NCI-H128 (cell line): ENCODE measurements around the gene COL4A3.

Source experiments
- DNase-seq: peaks from one replicate; lab custom pipeline; 2025; ENCODE audit not compliant: unreplicated experiment; lab: John Stamatoyannopoulos, UW

COL4A3 gene

DNA sequence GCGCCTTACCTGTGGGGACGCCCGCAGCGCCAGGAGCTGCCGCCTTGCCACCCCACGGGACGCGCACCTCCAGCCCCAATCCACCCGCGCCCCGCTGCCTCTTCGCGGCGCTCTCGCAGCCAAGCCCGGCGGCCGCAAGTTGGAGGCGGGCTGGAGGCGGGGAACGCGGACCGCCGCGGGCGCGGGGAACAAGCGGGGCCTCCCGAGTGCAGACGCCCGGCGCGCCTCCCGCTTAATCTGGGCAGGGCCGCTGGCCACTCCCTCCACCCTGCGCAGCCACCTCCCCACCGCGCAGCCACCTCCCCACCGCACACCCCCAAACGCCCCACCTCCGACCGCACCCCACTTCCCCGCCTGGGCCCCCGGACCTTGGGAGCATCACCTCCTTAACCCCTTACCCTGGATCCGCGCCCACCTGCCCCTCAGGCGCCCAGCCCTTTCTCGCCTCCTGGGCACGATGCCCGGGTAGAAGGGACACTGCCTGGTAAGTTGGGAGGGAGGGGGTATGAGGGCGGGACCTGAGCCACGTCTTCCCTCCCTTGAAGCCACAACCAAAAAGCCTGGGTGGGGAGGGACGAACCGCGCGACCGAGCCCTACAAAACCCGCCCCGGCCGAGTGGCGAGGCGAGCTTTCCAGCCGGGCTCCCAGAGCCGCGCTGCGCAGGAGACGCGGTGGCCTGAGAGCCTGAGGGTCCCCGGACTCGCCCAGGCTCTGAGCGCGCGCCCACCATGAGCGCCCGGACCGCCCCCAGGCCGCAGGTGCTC lies at the start of gene COL4A3, which contains the start of gene COL4A4:
TSS of gene COL4A3 (plus strand) at position 627 of the 765 bp plus-strand sequence. CDS start at position 730, 103 bp downstream.
TSS of gene COL4A4 (minus strand) at position 208 of the 765 bp plus-strand sequence. CDS start 16,722 bp downstream, outside the sequence.
- no peak for DNase-seq

DNA sequence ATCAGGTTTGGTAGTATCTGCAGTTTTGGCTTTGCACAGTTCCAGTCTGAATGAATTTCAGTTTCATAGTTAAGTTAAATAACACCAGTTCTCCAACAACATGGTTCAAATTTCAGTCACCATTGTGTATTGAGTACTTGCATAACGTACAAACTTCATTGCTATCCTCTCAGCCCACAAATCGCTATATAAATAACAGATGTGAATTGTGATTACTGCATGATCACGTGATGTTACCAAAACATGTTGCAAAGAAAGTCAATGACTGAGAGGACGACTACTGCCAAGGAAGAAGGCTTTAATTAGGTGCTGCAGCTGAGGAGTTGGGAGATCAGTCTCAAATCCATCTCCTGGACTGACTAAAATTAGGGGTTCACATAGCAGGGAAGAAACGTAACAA lies 48.7 kb upstream of the COL4A3 start:
- DNase-seq, result no peak

DNA sequence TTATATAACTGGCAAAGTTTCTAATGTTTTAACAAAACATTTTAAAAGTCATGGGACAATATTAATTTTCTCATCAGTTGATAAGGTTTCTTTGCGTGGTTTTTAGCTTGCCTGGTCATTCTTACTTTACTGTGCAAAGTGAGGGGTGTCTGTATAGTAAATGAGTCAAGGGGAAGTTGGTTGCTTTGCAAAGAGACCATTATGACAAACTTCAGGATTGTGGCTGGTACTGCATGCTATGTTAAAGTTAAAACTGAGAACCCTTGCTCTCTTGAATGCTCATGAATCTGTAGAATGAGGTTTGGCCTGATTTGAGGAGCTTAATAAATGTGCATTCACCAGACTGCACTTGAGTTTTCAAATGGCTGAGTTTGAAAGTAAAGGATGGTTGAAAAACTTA lies 47.4 kb upstream of the COL4A3 start:
- DNase-seq, result no peak

DNA sequence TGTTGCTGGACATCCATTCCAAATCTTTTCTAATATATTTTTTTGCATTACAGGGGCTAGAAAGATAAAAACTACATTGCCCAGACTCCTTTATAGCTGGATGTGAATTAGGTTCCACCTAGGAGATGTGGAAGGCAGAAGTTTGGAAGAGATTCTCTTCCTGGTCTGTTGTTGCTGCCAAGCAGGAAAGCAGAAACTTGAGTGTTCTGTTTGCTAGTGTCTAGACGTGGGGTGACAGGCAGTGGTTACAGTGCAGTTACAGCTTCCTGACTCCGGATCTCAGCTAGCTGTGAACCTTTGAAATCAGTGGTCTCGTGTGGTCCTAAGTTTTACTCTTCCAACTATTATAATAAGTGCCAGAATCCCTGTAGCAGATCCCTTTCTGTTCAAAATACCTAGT lies 46.6 kb upstream of the COL4A3 start:
- DNase-seq, result no peak

DNA sequence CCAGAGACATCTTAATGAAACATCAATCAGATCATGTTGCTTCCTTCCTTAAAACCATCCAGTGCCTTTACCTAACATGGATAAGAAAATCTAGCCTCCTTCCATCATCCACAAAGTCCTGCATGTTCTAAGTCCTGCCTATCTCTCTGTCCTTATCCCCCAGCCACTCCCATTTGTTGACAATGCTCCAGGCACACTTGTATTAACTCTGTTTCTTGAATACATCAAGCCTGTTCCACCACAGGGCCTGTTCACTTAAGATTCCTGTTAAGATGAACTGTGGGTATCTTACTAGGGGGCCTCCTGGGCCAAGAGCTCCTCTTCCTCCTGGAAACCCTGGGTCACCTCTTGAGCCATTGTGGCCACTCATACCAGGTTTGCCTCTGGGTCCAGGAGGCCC lies 46.1 kb upstream of the COL4A3 start:
- no peak for DNase-seq

DNA sequence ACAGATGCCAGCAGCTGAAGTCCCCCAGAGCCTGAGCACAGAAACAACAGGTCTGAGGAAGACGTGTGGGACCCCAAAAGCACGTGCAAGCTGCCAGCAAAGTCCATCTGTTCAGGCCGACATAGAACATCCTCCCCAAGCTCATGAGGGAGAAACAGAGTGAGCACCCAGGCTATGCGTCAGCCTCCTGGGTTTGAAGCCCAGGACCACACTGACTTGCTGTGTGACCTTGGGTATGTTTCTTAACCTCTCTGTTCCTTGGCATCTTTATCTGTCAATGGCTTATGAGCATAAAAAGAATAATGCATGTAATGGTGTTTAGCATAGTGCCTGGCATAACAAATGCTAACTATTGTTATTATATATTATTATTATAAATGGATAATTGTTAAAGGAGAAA lies 40.7 kb upstream of the COL4A3 start:
- DNase-seq, result no peak

DNA sequence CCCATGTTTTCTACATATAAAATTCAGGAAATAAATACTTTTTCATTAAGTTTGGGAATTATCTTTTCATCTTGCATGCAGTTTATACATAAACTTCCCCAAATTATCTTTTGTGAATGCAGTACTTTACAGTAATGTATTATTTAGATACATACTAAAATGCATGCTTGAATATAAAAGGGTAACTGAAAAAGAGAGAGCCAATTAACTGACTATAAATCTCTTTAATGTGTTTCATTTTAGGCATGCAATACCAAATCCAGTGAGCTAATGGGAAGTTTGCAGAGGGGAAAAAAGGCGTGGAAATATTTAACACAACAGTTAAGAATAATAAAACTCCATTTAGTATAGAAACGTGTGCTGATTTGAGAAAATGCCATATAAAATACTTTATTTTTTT lies 39.6 kb upstream of the COL4A3 start:
- DNase-seq, result no peak

DNA sequence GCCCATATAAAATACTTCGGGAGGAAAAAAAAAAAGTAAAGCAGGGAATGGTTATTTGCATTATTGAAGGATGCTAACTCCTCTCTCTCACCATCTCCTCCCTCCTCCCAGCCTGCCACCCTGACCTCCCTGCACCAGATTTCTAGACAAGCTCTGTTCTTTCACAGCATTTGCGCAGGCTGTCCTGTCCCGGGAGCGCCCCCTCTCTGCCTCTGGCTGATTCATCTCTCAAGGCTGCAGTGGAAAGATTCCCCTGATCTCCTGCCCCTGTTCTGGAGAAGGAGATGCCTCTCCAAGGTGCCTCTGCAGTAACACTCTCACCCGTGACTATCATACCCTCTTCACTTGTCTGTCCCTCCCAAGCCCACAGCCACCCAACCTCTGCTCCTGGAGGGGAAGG lies 38.9 kb upstream of the COL4A3 start:
- no peak for DNase-seq

DNA sequence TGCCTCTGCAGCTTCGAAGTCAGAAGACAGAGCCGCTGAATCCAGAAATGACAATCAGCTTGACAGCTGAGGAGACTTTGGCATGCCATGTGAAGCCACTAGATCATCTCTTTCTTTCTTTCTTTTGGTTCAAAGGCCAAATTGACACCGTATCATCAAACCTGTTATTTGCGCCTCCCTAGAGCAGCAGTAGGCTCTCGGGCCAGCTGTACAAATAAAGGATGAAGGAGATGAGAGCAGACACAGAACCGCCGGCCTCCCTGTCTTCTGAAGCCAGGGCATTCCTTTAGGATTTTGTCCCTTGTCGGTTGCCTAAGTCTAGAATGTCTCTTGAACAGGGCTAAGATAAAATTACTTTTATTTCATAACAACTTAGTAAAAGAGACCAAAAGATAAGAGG lies 37.2 kb upstream of the COL4A3 start:
- DNase-seq, result no peak

DNA sequence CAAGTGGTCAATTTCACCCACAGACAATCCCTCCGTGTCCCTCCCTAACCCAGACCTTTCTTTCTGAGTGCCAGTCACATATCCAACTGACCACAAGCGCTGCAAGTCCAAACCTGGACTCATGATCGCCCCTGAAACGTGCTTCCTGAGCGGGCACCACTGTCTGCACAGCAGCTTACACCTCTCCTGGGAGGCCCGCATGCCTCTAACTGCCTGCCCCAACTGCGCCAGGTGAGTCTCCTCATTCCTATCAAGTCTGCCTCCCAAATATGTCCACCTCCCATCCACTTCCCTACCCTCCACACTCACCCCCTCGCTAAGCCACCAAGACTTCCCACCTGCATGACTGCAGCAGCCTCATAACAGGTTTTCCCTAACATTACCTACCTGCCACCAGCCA lies 33.8 kb upstream of the COL4A3 start:
- no peak for DNase-seq

DNA sequence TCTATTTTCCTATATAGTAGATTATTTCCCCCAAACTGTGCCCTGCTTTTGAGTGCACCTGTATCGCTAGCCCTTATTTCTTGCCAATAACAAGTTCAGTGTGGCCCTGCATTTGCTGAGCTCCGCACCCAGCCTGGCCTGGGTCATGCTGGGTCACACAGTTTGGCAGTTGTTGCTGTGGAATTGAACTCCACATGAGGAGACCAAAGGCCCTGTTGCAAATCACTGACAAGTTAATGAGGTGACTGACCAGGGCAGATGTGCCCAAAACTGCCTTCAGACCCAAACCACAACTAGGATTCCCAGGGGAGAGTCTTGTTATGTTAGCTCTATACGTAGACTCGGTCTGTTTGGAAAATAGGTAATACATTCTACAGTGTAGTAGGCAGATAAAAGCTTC lies 31.4 kb upstream of the COL4A3 start:
- no peak for DNase-seq

DNA sequence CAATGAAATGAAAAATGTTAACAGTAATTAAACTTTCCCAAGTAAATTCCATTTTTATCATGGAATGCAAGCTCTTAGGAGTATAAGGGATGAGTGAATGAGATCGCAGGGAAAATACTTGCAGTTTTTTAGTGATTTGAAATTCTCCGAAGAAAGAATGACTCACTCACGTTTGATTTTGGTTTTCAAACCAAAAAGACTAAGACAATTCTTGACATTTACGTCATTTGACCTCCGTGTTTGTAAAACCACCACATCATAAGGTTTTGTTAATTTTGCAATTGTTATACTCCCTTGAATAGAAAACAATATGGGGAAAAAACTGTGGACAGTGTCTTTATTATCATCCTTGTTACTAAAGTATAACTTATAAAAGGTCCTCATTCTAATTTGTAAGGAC lies 29.8 kb upstream of the COL4A3 start:
- no peak for DNase-seq

DNA sequence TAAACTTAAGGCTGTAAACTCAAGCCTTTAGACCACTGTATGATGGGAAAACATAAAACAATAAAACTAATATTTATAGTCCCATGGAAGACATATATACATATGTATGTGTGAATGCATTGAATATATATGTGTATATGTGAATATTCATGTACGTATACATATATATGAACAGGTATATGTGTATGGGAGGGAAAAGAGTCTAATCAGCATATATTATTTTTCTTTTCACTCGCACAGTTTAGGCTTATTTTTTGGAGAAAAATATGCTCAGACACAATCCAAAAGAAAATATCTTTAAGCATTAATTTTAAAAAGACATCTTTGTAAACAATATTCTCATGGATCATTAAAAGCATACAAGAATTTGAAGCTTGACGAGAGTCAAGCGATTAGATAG lies 23.1 kb upstream of the COL4A3 start:
- DNase-seq, result no peak

DNA sequence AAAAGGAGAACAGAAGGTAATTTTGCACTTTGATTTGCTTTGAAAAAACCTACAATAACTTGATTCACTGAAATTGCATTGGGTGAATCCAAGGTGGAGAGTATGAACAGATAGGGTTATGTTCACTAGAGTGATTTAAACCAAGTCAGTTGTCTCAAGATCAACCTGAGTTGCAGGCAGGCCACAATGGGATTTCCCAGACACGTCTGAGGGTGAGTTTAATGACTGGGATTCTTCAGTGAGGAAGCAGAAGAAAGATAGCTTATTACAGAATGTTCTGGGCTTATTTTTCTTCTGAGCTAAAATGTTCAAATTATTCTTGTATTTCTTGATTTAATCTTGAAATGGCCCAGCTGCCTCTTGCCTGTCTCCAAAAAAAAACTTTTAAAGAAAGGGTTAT lies 20.5 kb upstream of the COL4A3 start:
- no peak for DNase-seq

DNA sequence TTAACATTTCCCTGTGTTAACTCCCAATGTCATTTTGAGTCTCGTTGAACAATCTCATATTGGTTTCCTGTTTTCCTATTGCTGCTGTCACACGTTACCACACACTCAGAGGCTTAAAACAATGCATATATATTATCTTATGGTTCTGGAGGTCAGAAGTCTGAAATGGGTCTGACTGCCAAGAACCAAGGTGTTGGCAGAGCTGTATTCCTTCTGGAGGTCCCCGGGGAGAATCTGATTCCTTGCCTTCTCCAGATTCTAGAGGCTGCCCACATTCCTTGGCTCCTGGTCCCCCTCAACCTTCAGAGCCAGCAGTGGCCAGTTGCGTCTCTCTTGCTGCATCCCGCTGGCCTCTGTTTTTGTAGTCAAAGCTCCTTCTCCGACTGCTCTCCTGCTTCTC lies 18.0 kb upstream of the COL4A3 start:
- DNase-seq, result no peak

DNA sequence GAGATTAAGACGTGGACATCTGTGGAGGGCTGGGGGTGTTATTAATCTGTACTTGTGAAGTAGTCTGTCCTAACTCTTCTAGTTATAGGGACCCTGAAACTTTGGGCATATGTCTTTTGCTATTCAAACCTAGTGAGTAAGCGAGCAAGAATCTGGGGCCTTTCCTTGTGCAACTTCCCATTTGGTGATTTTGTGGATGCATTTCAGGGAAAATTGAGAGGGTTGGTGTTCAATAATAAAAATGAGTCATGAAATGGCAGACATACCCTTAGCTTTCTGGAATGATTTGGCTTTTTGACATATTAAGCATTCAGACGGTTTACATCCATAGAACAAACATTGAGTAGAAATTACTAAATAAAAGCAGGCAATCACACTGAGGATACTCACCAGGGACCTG lies 17.4 kb upstream of the COL4A3 start:
- no peak for DNase-seq

DNA sequence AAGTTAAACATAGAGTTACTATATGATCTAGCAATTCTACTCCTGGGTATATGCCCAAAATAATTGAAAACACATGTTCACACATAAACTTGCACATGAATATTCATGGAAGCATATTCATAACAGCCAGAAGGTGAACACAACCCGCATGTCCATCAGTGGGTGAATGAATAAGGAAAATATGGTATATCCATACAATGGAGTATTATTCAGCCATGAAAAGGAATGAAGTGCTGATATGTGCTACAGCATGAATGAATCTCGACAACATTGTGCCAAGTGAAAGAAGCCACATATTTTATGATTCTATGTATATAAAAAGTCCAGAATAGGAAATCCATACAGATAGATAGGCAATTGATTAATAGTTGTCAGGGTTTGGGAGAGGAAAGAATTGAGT lies 16.3 kb upstream of the COL4A3 start:
- DNase-seq, result no peak

DNA sequence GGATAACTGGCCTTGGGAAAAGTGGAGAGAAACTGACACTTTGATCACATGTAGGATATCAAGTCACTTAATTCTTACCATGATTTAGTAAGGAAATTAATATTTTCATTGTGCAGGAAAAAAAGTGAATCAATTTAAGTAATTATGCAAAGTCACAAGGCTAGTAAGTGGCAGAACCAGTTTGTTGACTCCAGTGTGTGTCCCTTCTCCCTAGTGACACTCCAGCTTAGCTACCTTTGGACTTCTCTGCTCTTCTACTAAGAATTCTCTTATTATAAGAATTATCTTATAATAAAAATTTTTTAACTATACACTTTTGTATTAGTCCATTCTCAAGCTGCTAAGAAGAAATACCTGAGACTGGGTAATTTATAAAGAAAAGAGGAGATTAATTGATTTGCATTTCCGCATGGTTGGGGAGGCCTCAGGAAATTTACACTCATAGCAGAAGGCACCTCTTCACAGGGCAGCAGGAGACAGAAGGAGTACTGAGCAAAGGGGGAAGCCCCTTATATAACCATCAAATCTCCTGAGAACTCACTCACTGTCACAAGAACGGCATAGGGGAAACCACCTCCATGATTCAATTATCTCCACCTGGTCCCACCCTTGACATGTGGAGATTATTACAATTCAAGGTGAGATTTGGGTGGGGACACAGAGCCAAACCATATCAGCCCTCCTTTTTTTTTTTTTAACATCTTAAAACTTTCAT lies 14.0 kb upstream of the COL4A3 start:
- DNase-seq, result no peak

DNA sequence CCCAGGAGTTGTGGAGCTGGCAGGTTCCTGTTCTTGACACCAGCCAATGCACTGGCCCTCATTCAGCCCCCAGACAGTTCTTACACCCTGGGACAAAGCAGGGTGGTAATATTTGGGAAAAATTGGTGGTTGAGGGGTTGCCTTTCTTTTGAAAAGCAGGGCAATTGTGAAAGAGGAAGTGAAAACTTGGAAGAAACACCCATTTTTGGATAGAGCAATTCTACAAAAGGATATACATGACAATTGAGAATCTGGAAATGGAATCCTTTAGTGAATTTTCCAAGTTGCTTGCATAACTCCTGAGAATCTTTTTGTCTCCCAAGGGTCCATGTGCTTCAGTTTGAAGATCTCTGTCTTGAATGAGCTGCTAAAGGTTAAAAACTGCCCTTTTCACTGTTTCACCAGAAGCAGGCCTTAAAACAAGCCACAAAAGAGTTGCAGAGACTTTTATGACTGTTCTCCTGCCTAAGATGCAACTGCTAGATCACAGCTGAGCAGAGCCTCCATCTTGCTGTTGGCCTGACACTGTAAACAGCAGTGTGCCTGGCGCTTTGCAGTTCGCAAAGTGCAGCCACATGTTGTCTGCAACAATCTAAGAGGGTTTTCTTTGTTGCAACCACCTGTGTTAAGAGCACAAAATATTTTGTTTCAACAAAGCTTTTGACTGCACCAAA lies 12.2 kb upstream of the COL4A3 start:
- DNase-seq, result no peak

DNA sequence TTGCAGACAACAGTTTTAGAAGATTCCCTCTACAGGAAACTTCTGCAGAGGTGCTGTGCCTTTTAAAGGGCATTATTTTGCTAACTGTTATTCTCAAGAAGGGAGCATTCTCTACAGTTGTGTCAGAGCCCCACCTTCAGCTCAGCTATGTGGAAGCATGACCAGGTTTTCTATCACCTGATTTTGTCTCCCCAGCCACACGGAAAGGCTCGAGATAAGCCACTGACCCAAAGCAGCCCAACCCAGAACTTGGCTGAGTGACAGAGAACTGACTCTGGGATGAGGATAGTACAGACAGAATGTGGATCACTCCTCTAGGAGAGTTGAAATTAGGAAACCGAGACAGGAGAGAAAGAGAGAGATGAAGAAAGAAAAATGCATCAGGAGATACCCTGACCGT lies 11.1 kb upstream of the COL4A3 start:
- DNase-seq, result no peak

DNA sequence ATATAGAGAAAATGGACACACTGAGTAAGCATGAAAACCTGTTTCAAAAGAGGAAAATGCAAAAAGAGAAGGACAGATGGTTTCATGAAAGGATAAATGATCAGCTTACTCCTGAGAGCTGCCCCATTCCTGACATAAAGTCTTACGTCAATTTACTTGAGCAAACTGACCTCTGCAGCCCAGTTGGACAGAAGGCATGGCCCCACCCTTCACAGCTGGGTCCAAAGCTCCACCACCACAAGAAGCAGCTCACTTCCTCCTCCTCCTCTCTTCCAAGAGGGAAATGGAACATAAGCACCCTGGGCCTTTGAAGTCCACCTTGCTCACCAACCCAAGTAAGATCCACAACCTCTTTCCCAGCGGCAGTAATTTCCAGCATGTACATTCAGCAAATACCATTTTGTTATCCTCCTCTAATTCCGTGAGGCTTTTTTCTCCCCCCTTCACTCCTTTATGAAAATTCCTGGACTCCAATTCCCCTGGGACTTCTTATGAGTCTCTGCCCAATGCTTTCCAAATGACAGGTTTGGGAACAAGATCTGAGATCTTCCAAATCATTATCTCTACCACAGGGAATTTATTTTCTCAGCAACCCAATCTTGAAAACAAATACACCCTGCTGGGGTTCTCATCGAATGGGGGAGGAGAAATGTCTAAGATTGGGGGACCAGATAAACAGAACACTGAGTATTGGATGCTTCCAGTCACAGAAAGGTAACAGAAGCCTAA lies 10.5 kb upstream of the COL4A3 start:
- no peak for DNase-seq
